Neural progenitor cell (in vitro differentiated cells): ENCODE measurements around the gene REPIN1. TPM values are rescaled to one million over a fixed set of nuclear protein-coding genes. Genes with fewer than 3 reads are reported as not detected.

Source experiments
- DNase-seq: peaks from one replicate; pipeline ENCODE4 v3.0.0-alpha.2; 2016; ENCODE audit warnings: low spot score
- H2AFZ ChIP-seq: fragments of 200-600 bp; sonication (generic); replicated peaks from 2 replicates; pipeline ENCODE4 v1.6.1; 2016; ENCODE audit warnings: antibody characterized with exemption
- H3F3A ChIP-seq: fragments of 200-600 bp; sonication (generic); 2 replicates; pipeline ENCODE4 v1.6.1; 2016; ENCODE audit warnings: antibody characterized with exemption, low read depth
- H3K27ac ChIP-seq: fragments of 200-600 bp; sonication (generic); 2 replicates; pipeline ENCODE4 v1.5.1; 2016; ENCODE audit warnings: mild to moderate bottlenecking
- H3K27me3 ChIP-seq: fragments of 200-600 bp; sonication (generic); 2 replicates; pipeline ENCODE4 v1.6.1; 2016; ENCODE audit warnings: mild to moderate bottlenecking, moderate library complexity
- H3K36me3 ChIP-seq: fragments of 200-600 bp; sonication (generic); 2 replicates; pipeline ENCODE4 v1.5.1; 2016
- H3K4me1 ChIP-seq: fragments of 200-600 bp; sonication (generic); 2 replicates; pipeline ENCODE4 v1.6.1; 2016; ENCODE audit warnings: mixed run types
- H3K4me2 ChIP-seq: fragments of 200-600 bp; sonication (generic); 2 replicates; pipeline ENCODE4 v1.6.1; 2016
- H3K4me3 ChIP-seq: fragments of 200-600 bp; sonication (generic); 2 replicates; pipeline ENCODE4 v1.5.1; 2016
- H3K79me2 ChIP-seq: fragments of 200-600 bp; sonication (generic); 2 replicates; pipeline ENCODE4 v1.6.1; 2016; ENCODE audit warnings: low read depth
- H3K9ac ChIP-seq: fragments of 200-600 bp; sonication (generic); 2 replicates; pipeline ENCODE4 v1.6.1; 2016
- H3K9me3 ChIP-seq: fragments of 200-600 bp; sonication (generic); 2 replicates; pipeline ENCODE4 v1.5.1; 2016; ENCODE audit warnings: low read depth
- H4K20me1 ChIP-seq: fragments of 200-600 bp; sonication (generic); 2 replicates; pipeline ENCODE4 v1.6.1; 2016; ENCODE audit warnings: low read depth
- H3K27ac Mint-ChIP-seq: 3 replicates; pipeline ENCODE4 v1.8.0; 2021; ENCODE audit warnings: mixed read lengths
- H3K27me3 Mint-ChIP-seq: 2 replicates; pipeline ENCODE4 v1.8.0; 2022; ENCODE audit warnings: low read depth, mild to moderate bottlenecking, inconsistent platforms, moderate library complexity, mixed read lengths; ENCODE audit not compliant: insufficient read depth
- H3K36me3 Mint-ChIP-seq: 3 replicates; pipeline ENCODE4 v1.8.0; 2021; ENCODE audit warnings: mixed read lengths
- H3K4me1 Mint-ChIP-seq: 3 replicates; pipeline ENCODE4 v1.8.0; 2021; ENCODE audit warnings: mixed read lengths
- H3K4me3 Mint-ChIP-seq: 3 replicates; pipeline ENCODE4 v1.8.0; 2021; ENCODE audit warnings: mild to moderate bottlenecking, moderate library complexity, mixed read lengths
- H3K9me3 Mint-ChIP-seq: 3 replicates; pipeline ENCODE4 v1.8.0; 2020; ENCODE audit warnings: mixed read lengths
- CTCF ChIP-seq: fragments of 200-600 bp; sonication (generic); IDR thresholded peaks from 2 replicates; pipeline ENCODE4 v1.5.1; 2017; ENCODE audit warnings: antibody characterized with exemption, mild to moderate bottlenecking
- EZH2 ChIP-seq: fragments of 200-600 bp; sonication (generic); IDR thresholded peaks from 2 replicates; pipeline ENCODE4 v1.6.1; 2017; ENCODE audit warnings: antibody characterized with exemption, mild to moderate bottlenecking, moderate library complexity
- EZH2phosphoT487 ChIP-seq: fragments of 200-600 bp; sonication (generic); IDR thresholded peaks from 2 replicates; pipeline ENCODE4 v1.6.1; 2017; ENCODE audit warnings: antibody characterized with exemption
- total RNA-seq: library from RNA; depleted of rRNA; stranded (reverse); fragments of >200 nt; gene quantifications from 2 replicates; pipeline ENCODE4 v1.2.3, GENCODE V29; 2015; ENCODE audit warnings: low replicate concordance

The REPIN1 gene
- total RNA-seq, 1 donor from 2014 or later: 18.0 TPM

- peak; percentile 52 for DNase-seq
- H3K27me3 ChIP-seq: peaks cover 57% of the 10 kb centered on the region
- H3K27ac ChIP-seq: no peak within 1 kb of the TSS
- H3K4me1 ChIP-seq: peaks cover 26% of the 10 kb centered on the region
- no peak within 1 kb of the TSS for H3K9ac ChIP-seq
- peaks cover 8% of the 10 kb centered on the region for H3K9me3 ChIP-seq
- Mint-ChIP-seq H3K4me3 (peak within 1 kb of the TSS; percentile 87), H3K9me3 (peaks cover 7% of the 10 kb centered on the region), H3K36me3 (no peaks in the 10 kb centered on the region), H3K27me3 (peaks cover 34% of the 10 kb centered on the region), H3K4me1 (peaks cover 27% of the 10 kb centered on the region), H3K27ac (peak within 1 kb of the TSS; percentile 33)
- peak within 1 kb of the TSS; percentile 50 for H3K4me3 ChIP-seq
- peaks cover 10% of the 10 kb centered on the region for H3F3A ChIP-seq
- H3K79me2 ChIP-seq: no peaks in the 10 kb centered on the region
- H2AFZ ChIP-seq: no peak within 1 kb of the TSS
- peaks cover 10% of the 10 kb centered on the region for H4K20me1 ChIP-seq
- TF ChIP-seq EZH2 (peak; percentile 83), EZH2phosphoT487 (peak; percentile 72), CTCF (no peak)
- H3K36me3 ChIP-seq: no peaks in the 10 kb centered on the region
- peak within 1 kb of the TSS; percentile 95 for H3K4me2 ChIP-seq
Observed at GRCh38 chr7:150341263-150342120, 27.1 kb upstream of the REPIN1 start, which contains the start of gene RARRES2. TSS of gene RARRES2 (minus strand) at chr7:150341629. CDS start at chr7:150340609, 1,020 bp downstream.

DNA sequence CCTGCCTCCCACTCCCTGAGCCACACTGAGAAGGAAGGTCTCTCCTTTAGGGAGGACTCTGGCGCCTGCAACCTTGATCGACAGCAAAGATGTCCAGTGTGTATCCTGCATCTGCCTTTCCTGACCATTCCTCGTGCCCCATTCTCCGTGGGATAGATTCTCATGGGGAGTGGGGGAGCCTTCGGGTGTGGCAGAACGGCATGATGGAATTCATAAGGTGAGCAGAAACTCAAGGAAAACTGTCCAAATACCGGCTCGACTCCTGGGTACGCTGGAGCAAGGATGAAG, 26.6 kb upstream of the REPIN1 start:
- Histone ChIP-seq H3K9me3 (peaks cover 8% of the 10 kb centered on the region), H3K9ac (no peak overlapping the region), H3K4me2 (peak overlapping the region; percentile 95), H4K20me1 (peaks cover 10% of the 10 kb centered on the region), H2AFZ (no peak overlapping the region), H3K27me3 (peaks cover 57% of the 10 kb centered on the region), H3F3A (peaks cover 10% of the 10 kb centered on the region), H3K36me3 (no peaks in the 10 kb centered on the region), H3K4me3 (peak overlapping the region; percentile 50), H3K27ac (no peak overlapping the region), H3K4me1 (peaks cover 26% of the 10 kb centered on the region), H3K79me2 (no peaks in the 10 kb centered on the region)
- TF ChIP-seq EZH2phosphoT487: no peak
- TF ChIP-seq CTCF: no peak
- no peak for TF ChIP-seq EZH2
- H3K4me3 Mint-ChIP-seq: peak overlapping the region; percentile 85
- H3K9me3 Mint-ChIP-seq: peaks cover 7% of the 10 kb centered on the region
- H3K27me3 Mint-ChIP-seq: peaks cover 37% of the 10 kb centered on the region
- no peaks in the 10 kb centered on the region for H3K36me3 Mint-ChIP-seq
- H3K4me1 Mint-ChIP-seq: peaks cover 27% of the 10 kb centered on the region
- no peak for DNase-seq
- H3K27ac Mint-ChIP-seq: peak overlapping the region; percentile 33

GRCh38 chr7:150343225-150343624, 25.4 kb upstream of the REPIN1 start:
- TF ChIP-seq EZH2phosphoT487: no peak
- TF ChIP-seq CTCF: no peak
- Histone ChIP-seq H3K4me2 (no peak overlapping the region), H3K27ac (no peak overlapping the region), H3K27me3 (peaks cover 57% of the 10 kb centered on the region), H3F3A (peaks cover 10% of the 10 kb centered on the region), H3K9me3 (peaks cover 8% of the 10 kb centered on the region), H3K9ac (no peak overlapping the region), H2AFZ (no peak overlapping the region), H3K4me3 (no peak overlapping the region), H4K20me1 (peaks cover 6% of the 10 kb centered on the region), H3K36me3 (no peaks in the 10 kb centered on the region), H3K4me1 (peaks cover 19% of the 10 kb centered on the region), H3K79me2 (no peaks in the 10 kb centered on the region)
- Mint-ChIP-seq H3K4me3 (peak overlapping the region; percentile 38), H3K27ac (no peak overlapping the region), H3K4me1 (peaks cover 20% of the 10 kb centered on the region), H3K27me3 (peaks cover 37% of the 10 kb centered on the region), H3K9me3 (peaks cover 9% of the 10 kb centered on the region), H3K36me3 (no peaks in the 10 kb centered on the region)
- no peak for DNase-seq
